Measurements from ENCODE around the gene KCNIP4. TPM values are rescaled to one million over a fixed set of nuclear protein-coding genes. Genes with fewer than 3 reads are reported as not detected.

KCNIP4 gene
- total and polyA plus RNA-seq, 2 of the 4 experiments (the other 2 are of a cell fraction): not detected

GRCh38 chr4:21118301-21118700, 830.3 kb downstream of the KCNIP4 start:
- no TSS peak for BruUV-seq (replicated peaks)
- TF ChIP-seq BHLHE40 (IDR thresholded peaks at IDR 0.05; ENCODE audit: low read depth, low read length) (no peak), FOS (IDR thresholded peaks at IDR 0.05; ENCODE audit: low read depth, low read length) (no peak), NFE2L2 (IDR thresholded peaks at IDR 0.05; ENCODE audit: low read depth, low read length) (no peak), ELK1 (IDR thresholded peaks at IDR 0.05; ENCODE audit: borderline replicate concordance, low read depth, low read length) (no peak), MXI1 (IDR thresholded peaks at IDR 0.05; ENCODE audit: borderline replicate concordance, low read depth, low read length) (no peak), MAZ (IDR thresholded peaks at IDR 0.05; ENCODE audit: borderline replicate concordance, low read depth, low read length) (no peak), POLR2A (IDR thresholded peaks at IDR 0.05; ENCODE audit: low read depth, low read length) (no peak), CTCF (conservative IDR thresholded peaks at IDR 0.05; ENCODE audit: low read depth, low read length) (no peak), CHD1 (IDR thresholded peaks at IDR 0.05; ENCODE audit: low read depth, low read length) (no peak), RCOR1 (IDR thresholded peaks at IDR 0.05; ENCODE audit: insufficient replicate concordance, low read length) (no peak), MAFK (IDR thresholded peaks at IDR 0.05; ENCODE audit: low read depth, low read length) (no peak), RFX5 (IDR thresholded peaks at IDR 0.05; ENCODE audit: low read depth, low read length) (no peak), RAD21 (IDR thresholded peaks at IDR 0.05; ENCODE audit: low read length) (no peak), CEBPB (IDR thresholded peaks at IDR 0.05; ENCODE audit: low read depth, low read length) (no peak), USF2 (IDR thresholded peaks at IDR 0.05; ENCODE audit: low read depth, low read length) (no peak), SMC3 (IDR thresholded peaks at IDR 0.05; ENCODE audit: low read depth, low read length) (no peak)
- H4K20me1 ChIP-seq (ENCODE audit: insufficient read depth, low read length): no peaks in the 10 kb centered on the region
- ATAC-seq (ENCODE audit: low read depth) (no peak), DNase-seq (no peak)
- intact Hi-C loops (cut with micrococcal nuclease): no loop called here
- H3K79me1 ChIP-seq (ENCODE audit: low read depth in 1 of 2, low read length in 2 of 2): no peaks in the 10 kb centered on the region
- H3K56ac ChIP-seq (ENCODE audit: extremely low read depth, insufficient read depth, low read length): no peak overlapping the region
- no peak overlapping the region for H3K4ac ChIP-seq (ENCODE audit: low read depth, low read length)
- H2BK15ac ChIP-seq (ENCODE audit: low read depth, low read length): no peak overlapping the region
- no peaks in the 10 kb centered on the region for H3K4me1 ChIP-seq (ENCODE audit: control insufficient read depth, insufficient read depth, low read length)
- H4K8ac ChIP-seq (ENCODE audit: low read depth in 2 of 2, low read length in 2 of 2): no peak overlapping the region
- H3K27me3 ChIP-seq (ENCODE audit: control insufficient read depth, insufficient read depth, low read length): no peaks in the 10 kb centered on the region
- H2BK20ac ChIP-seq (ENCODE audit: low read depth, low read length): no peak overlapping the region
- H3K9me1 ChIP-seq (ENCODE audit: insufficient read depth, low read length): no peaks in the 10 kb centered on the region
- in situ Hi-C loops (cut with MboI; ENCODE audit: low sequenced_read_pairs): no loop called here
- no CpG with 5 or more reads among the region's 3 CpGs for WGBS, 2 experiments (ENCODE audit: extremely low coverage in 2 of 2, insufficient read length in 1 of 2)
- no peak overlapping the region for H3K18ac ChIP-seq (ENCODE audit: low read depth, low read length)
- no peak overlapping the region for H4K5ac ChIP-seq (ENCODE audit: low read depth, low read length)
- H2AK5ac ChIP-seq (ENCODE audit: low read depth, low read length): no peak overlapping the region
- no peak overlapping the region for H3K27ac ChIP-seq (ENCODE audit: insufficient read depth, low read length)
- H2AK9ac ChIP-seq (replicated peaks; ENCODE audit: low read depth, low read length, poor library complexity): no peak overlapping the region
- peaks cover 11% of the 10 kb centered on the region for H3K9me3 ChIP-seq (ENCODE audit: control insufficient read depth, insufficient read depth, low read length)
- ChIA-PET POLR2A (ENCODE audit: unreplicated experiment) (no interaction called here), CTCF (no interaction called here)
- dilution Hi-C loops (cut with HindIII; ENCODE audit: low sequenced_read_pairs, unreplicated experiment): no loop called here
- no peak overlapping the region for H3K23ac ChIP-seq (ENCODE audit: low read depth, low read length)
- H2AFZ ChIP-seq (replicated peaks; ENCODE audit: low read length, poor library complexity): no peak overlapping the region
- no peak overlapping the region for H3K14ac ChIP-seq (replicated peaks; ENCODE audit: low read depth, low read length)
- no peak overlapping the region for H3K9ac ChIP-seq (ENCODE audit: low read depth, low read length)
- no peak overlapping the region for H2BK120ac ChIP-seq (ENCODE audit: low read depth, low read length)
- no peak overlapping the region for H3K4me3 ChIP-seq (ENCODE audit: insufficient read depth, low read depth, low read length)
- H3K36me3 ChIP-seq (ENCODE audit: control insufficient read depth, insufficient read depth, low read length): no peaks in the 10 kb centered on the region
- no peak overlapping the region for H3K4me2 ChIP-seq (ENCODE audit: low read depth, low read length)
- no peak overlapping the region for H2BK5ac ChIP-seq (ENCODE audit: low read depth, low read length, poor library complexity, severe bottlenecking)
- H4K91ac ChIP-seq (ENCODE audit: insufficient read depth, low read depth, low read length): no peak overlapping the region
